ENCODE data around the gene FFAR3.

The FFAR3 gene

GRCh38 chr19:35331551-35332214 lies 26.6 kb upstream of the FFAR3 start:
- no peak for DNase-seq (ENCODE audit: low spot score)

DNA sequence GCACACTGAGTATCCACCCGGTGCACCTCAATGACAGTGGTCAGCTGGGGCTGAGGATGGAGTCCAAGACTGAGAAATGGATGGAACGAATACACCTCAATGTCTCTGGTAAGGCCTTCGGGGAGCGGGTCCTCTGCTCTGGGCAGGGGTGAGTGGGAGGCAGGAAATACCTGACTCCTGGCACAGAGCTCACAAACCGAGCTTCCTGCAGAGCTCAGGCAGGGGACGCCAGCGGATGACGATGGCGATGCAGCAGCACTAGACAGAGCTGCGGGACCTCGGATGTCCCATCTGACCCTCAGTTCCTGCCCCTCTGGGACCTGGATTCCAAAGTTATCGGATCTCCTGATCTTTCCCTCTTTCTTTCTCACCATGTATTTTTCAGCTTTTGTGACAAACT lies 25.4 kb upstream of the FFAR3 start:
- DNase-seq (ENCODE audit: low spot score), result no peak

DNA sequence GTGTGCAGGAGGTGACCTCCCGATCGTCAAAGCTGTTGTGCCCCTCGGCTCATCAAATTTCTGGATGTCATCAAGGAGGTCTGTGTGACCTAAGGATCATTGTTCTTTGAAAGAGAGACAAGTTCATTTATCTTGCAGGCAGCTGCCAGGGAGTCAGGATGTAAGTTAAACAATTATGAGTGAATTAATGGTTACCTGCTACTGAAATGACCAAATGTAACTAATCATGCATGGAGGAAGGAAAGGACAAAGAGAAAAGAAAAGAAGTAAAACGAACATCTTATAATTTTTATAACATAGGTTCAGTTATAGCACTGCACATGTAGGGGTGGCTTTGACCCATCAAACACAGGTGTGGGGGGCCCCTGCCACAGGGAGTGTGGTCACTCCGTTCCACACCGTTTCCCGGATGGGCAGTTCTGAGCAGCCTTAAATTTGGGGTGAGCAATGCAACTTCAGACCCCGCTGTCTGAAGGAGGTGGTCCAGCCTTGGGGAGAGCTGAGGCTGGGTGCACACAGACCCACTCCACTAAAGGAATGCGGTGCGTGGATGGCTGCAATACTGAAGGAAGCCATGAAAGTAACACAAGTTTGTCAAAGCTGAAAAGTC lies 24.0 kb upstream of the FFAR3 start:
- DNase-seq (ENCODE audit: low spot score), result no peak

DNA sequence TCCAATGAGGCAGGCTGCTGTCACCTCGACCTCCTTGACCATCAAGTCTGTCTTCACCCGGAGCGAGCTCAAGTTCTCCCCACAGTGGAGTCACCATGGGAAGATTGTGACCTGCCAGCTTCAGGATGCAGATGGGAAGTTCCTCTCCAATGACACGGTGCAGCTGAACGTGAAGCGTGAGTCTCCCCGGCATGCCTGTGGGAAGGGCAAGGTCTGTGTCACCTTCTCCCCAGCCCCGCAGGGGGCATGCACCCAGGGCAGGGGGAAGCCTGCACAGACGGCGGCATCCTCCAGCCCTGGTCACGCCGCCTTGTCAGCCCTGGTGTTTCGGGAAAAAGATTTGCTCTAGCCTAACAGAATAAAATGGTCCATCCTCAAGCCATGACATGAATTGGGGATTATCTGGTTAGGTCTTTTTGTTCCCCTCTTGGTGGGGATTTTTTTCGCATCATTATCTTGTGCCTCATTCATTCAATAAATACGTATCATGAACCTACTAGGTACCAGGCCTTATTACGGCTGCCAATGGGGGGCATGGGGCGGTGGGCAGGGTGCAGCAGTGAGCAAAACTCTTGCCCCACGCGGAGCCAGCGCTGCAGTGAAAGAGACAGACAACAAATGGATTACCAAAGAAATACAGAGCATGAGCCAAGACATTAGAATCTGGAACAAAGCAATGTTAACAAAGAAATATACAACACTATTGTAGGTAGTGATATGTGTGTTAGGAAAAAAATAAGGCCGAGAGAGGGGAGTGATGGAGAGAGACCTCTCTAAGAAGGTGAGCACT lies 21.9 kb upstream of the FFAR3 start:
- DNase-seq (ENCODE audit: low spot score), result no peak

DNA sequence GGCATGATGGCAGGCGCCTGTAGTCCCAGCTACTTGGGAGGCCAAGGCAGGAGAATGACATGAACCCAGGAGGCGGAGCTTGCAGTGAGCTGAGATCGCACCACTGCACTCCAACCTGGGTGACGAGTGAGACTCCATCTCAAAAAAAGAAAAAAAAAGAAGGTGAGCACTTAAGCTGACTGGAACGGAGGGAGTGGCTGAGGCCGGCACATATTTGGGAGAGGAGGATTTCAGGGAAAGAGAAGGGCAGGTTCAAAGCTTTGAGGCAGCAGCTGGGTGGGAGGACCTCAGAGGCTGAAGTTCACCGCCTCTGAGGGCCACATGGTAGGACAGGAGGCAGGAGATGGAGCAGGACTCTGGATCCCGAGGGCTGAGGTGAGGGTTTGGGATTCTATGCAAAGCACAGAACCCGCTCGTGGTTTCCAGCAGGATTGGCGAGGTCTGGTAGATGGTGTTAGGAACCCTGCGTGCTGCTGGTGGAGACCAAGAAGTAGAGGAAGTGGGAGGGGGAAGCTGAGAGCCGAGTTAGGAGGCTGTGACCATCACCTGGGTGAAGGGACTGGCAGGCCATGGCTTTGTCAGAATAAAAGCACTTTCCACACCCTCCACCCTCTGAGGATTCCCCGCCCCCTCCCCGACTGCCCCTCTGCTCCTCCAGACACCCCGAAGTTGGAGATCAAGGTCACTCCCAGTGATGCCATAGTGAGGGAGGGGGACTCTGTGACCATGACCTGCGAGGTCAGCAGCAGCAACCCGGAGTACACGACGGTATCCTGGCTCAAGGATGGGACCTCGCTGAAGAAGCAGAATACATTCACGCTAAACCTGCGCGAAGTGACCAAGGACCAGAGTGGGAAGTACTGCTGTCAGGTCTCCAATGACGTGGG lies 20.9 kb upstream of the FFAR3 start:
- no peak for DNase-seq (ENCODE audit: low spot score)

DNA sequence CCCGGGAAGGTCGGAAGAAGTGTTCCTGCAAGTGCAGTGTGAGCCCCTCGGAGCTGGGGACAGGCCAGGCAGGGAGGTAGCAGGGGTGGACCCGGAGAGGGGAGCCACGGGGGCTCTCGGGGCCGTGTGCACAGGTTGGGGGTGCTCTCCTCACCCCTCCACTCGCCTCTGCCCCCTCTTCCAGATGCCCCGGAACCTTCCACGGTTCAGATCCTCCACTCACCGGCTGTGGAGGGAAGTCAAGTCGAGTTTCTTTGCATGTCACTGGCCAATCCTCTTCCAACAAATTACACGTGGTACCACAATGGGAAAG lies 20.3 kb upstream of the FFAR3 start:
- no peak for DNase-seq (ENCODE audit: low spot score)

GRCh38 chr19:35340431-35340830 lies 17.8 kb upstream of the FFAR3 start:
- DNase-seq (ENCODE audit: low spot score), result no peak

DNA sequence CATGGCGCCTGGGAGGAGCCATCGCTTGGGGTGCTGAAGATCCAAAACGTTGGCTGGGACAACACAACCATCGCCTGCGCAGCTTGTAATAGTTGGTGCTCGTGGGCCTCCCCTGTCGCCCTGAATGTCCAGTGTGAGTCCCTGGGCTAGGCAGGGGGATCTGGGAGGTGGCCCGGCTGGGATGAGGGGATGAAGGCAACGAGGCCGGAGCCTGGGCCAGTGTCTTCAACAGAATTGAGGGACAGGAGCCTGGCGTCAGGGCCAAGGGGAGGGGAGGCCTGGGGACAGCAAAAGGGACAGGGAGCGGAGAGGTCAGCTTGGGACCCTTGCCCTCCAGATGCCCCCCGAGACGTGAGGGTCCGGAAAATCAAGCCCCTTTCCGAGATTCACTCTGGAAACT lies 17.3 kb upstream of the FFAR3 start:
- DNase-seq (ENCODE audit: low spot score), result no peak

DNA sequence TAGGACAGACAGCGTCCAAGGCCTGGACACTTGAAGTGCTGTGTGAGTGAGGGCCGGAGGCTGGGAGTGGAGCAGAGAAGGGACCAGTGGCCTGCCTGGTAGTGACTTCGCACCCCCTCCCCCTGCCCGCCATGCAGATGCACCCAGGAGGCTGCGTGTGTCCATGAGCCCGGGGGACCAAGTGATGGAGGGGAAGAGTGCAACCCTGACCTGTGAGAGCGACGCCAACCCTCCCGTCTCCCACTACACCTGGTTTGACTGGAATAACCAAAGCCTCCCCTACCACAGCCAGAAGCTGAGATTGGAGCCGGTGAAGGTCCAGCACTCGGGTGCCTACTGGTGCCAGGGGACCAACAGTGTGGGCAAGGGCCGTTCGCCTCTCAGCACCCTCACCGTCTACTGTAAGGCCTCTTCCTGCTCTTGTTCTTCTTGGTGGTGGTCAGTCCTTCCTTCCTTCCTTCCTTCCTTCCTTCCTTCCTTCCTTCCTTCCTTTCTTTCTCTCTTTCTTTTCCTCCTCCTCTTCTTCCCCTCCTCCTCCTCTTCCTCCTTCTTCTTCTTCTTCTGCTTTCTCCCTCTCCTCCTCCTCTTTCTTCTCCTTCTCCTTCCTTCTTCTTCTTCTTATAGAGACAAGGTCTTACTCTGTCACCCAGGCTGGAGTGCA lies 16.6 kb upstream of the FFAR3 start:
- no peak for DNase-seq (ENCODE audit: low spot score)

DNA sequence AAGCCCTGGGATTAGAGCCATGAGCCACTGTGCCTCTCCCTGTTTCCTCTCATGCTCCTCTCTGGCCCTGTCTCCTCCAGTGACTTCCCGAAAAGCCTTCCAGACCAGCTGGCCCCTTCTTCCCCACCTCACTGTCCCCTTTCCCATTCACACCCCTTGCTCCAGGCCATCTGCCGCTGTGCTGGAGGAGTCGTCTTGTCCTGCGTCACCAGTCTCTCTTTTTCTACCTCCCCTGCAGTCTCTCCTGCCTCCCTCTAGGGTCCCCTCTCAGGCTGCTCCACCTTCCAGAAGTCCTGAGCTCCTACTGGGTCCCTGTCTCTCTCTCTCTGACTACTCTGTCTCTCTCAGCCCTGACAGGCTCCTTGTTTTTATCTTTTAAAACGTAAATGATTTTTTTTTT lies 15.8 kb upstream of the FFAR3 start:
- no peak for DNase-seq (ENCODE audit: low spot score)

- DNase-seq (ENCODE audit: low spot score), result no peak
Measured at GRCh38 chr19:35344511-35345031, 13.7 kb upstream of the FFAR3 start.

- no peak for DNase-seq (ENCODE audit: low spot score)
Measured at GRCh38 chr19:35345671-35346111, 12.6 kb upstream of the FFAR3 start.

- DNase-seq (ENCODE audit: low spot score), result no peak
Measured at GRCh38 chr19:35346193-35347052, 11.8 kb upstream of the FFAR3 start.

DNA sequence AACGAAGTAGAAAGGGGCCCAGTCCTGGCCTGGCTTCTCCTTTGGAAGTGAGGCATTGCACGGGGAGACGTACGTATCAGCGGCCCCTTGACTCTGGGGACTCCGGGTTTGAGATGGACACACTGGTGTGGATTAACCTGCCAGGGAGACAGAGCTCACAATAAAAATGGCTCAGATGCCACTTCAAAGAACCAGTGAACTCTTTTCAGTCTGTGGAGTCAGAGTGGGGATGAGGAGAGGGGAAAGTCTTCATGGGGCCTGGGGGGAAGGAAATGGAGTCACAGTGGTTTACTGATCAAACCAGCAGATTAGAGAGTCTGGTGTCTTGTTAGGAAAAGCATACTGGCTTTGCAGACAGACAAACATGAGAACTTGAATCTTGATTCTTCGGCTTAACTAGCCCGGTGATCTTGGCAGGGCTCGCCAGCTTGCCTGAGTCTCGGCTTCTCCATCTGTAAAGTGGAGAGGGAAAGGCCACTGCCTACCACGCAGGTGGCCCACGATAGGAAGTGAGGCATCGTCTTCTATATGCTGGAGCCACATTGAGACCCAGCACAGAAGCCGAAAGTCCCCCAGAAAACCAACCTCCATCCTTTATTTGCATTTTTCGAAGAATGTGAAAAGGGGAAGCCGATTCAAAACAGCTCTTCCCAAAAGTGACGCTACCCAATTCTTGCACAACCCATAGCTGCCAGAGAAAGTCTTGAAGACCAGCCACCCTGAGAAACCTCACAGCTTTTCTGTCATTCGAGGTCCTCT lies 10.9 kb upstream of the FFAR3 start, which contains the start of gene FFAR1:
TSS of gene FFAR1 (plus strand) at position 732 of the 759 bp plus-strand sequence. CDS start 3,650 bp downstream, outside the sequence.
- DNase-seq (ENCODE audit: low spot score), result no peak

- no peak for DNase-seq (ENCODE audit: low spot score)
Measured at GRCh38 chr19:35347930-35348298, 10.3 kb upstream of the FFAR3 start.

DNA sequence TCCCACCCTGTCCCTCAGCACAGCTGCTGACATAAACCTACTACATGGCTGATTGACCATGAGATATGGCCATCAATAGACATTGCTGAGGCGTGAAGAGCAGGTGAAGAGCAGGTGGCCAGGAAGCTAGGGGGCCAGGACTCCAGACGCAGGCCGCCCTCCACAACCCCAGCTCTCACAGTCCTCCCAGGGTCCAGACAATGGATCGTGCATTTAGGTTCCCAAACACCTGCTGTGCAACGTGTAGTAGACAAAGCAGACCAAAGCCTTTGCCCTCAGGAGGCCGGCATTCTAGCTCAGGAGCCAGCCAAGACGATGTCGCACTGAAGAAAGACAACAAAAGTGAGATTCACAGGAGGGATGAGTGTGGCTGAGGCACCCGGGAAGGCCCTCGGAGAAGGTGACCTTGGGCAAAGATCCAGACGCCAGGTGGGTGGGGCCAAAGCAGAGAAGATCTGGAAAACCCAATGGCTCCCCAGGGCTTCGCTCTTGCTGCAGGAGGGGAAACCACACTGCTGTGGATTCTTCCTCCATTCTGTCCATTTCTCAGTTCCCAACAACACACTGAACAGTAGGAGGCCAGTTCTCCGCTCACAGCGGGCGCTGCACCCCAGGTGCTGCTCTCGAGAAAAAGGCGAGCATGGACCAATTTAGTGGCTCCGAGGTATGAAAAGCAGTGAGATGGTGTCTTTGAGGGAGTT lies 9.2 kb upstream of the FFAR3 start:
- no peak for DNase-seq (ENCODE audit: low spot score)

DNA sequence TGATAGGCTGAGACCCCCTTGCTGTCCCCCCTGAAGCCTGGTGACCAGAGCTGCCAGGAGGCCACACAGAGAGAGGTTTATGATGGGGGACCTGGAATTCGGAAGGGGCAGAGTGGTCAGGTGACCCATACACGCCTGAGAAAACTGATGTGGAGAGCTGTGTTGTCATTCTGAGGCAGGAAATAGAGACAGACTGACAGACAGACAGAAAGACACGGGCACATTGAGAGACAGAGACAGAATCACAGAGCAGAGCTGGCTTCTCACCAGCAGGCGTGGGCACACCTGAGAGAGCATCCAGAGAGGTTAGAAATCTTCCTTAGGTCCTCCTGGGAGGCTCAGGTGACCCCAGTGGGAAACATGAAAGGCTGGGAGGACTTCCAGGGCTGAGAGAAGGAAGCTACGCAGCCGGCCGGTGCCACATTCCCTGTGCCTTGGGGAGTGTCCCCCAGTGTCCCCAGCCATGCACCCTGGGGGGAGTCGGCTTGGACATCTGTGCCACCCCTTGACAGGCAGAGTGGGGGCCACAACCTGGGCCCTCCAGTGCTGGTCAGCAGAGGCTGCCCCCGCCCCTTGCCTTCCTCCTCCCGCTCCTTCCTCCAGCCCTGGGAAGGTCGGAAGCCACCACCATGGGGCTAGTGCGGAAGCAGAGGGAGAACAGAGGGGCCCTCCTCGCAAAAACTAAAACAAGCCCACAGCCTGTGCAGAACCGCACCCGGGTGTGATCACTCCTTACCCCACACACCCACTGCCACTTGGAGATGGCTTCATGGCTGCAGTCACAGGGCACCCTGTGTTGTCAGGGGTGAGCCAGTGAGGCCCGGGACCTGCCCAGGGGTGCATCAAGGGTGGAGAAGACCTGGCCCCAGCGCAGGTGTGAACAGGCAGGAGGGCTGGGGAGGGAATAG lies 8.4 kb upstream of the FFAR3 start:
- DNase-seq (ENCODE audit: low spot score), result no peak

DNA sequence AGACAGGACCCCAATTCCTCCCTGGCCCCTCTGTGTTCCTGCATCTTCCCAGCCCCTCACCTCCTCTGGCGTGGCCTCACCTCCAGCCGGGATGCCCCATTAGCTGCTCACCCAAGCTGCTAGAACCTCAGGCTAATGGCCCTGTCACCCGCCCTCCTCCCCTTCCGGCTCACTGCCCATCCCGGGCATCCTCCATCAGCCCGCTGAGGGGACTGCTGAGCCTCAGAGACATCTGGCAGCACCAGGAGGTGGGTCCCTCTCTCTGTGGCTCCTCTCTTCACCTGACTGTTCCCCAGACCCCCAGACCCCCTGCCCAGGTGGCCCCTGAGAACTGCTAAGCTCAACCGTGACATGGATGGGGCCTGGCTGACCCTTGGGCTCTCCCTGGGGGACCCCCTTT lies 7.7 kb upstream of the FFAR3 start:
- no peak for DNase-seq (ENCODE audit: low spot score)
